ENCODE data around the gene DNMBP. TPM values are rescaled to one million over a fixed set of nuclear protein-coding genes. Genes with fewer than 3 reads are reported as not detected.

DNMBP gene
- total and polyA plus RNA-seq, 2 of the 4 experiments (the other 2 are of a cell fraction) = 10.9 to 13.6 TPM

- H4K5ac ChIP-seq (ENCODE audit: low read depth, low read length) = no peak overlapping the region
- H3K9me3 ChIP-seq (ENCODE audit: control insufficient read depth, insufficient read depth, low read length) = no peaks in the 10 kb centered on the region
- CTCF ChIA-PET = interaction anchor here (1.0 to 2.3 kb wide), 2 partner anchors 30 to 67 kb away, joined by 4 to 13 read pairs; partner anchors contain the start of gene DNMBP
- no peak overlapping the region for H2AK5ac ChIP-seq (ENCODE audit: low read depth, low read length)
- 0 out of 4 replicates have a peak overlapping the region, but pooled peaks of 1 of the 2 experiments have one; percentile 15 for H4K8ac ChIP-seq (ENCODE audit: low read depth in 2 of 2, low read length in 2 of 2)
- no peak overlapping the region for H3K18ac ChIP-seq (ENCODE audit: low read depth, low read length)
- H3K56ac ChIP-seq (ENCODE audit: extremely low read depth, insufficient read depth, low read length) = no peak overlapping the region
- ATAC-seq (ENCODE audit: low read depth) (no peak), DNase-seq (no peak)
- intact Hi-C loops (cut with micrococcal nuclease) = loop anchor here (5.0 kb wide), 1 partner anchor 208 kb away; the partner anchor contains the start of gene ERLIN1
- H3K14ac ChIP-seq (replicated peaks; ENCODE audit: low read depth, low read length) = no peak overlapping the region
- H3K9me1 ChIP-seq (ENCODE audit: insufficient read depth, low read length) = peaks cover 19% of the 10 kb centered on the region
- H3K27me3 ChIP-seq (ENCODE audit: control insufficient read depth, insufficient read depth, low read length) = no peaks in the 10 kb centered on the region
- no peak overlapping the region for H2BK120ac ChIP-seq (ENCODE audit: low read depth, low read length)
- H3K23ac ChIP-seq (ENCODE audit: low read depth, low read length) = no peak overlapping the region
- H4K20me1 ChIP-seq (ENCODE audit: insufficient read depth, low read length) = no peaks in the 10 kb centered on the region
- no peak overlapping the region for H2AFZ ChIP-seq (replicated peaks; ENCODE audit: low read length, poor library complexity)
- no peaks in the 10 kb centered on the region for H3K36me3 ChIP-seq (ENCODE audit: control insufficient read depth, insufficient read depth, low read length)
- no peak overlapping the region for H3K9ac ChIP-seq (ENCODE audit: low read depth, low read length)
- no peak overlapping the region for H3K4me3 ChIP-seq (ENCODE audit: insufficient read depth, low read depth, low read length)
- H3K4ac ChIP-seq (ENCODE audit: low read depth, low read length) = no peak overlapping the region
- no peak overlapping the region for H2BK15ac ChIP-seq (ENCODE audit: low read depth, low read length)
- POLR2A ChIA-PET (ENCODE audit: unreplicated experiment) = no interaction called here
- WGBS, 2 experiments (ENCODE audit: extremely low coverage in 2 of 2, insufficient read length in 1 of 2) = 100% methylated on average over 2 of the region's 5 CpGs; no CpG with 5 or more reads in 1 of the 2 experiments
- no peak overlapping the region for H2BK20ac ChIP-seq (ENCODE audit: low read depth, low read length)
- no peak overlapping the region for H2AK9ac ChIP-seq (replicated peaks; ENCODE audit: low read depth, low read length, poor library complexity)
- no peak overlapping the region for H3K4me2 ChIP-seq (ENCODE audit: low read depth, low read length)
- in situ Hi-C loops (cut with MboI; ENCODE audit: low sequenced_read_pairs) = no loop called here
- H3K79me1 ChIP-seq (ENCODE audit: low read depth in 1 of 2, low read length in 2 of 2) = peaks cover 17 to 70% of the 10 kb centered on the region in 2 experiments
- no peak overlapping the region for H4K91ac ChIP-seq (ENCODE audit: insufficient read depth, low read depth, low read length)
- TF ChIP-seq POLR2A (IDR thresholded peaks at IDR 0.05; ENCODE audit: low read depth, low read length) = no peak
- TF ChIP-seq ELK1 (IDR thresholded peaks at IDR 0.05; ENCODE audit: borderline replicate concordance, low read depth, low read length) = no peak
- TF ChIP-seq BHLHE40 (IDR thresholded peaks at IDR 0.05; ENCODE audit: low read depth, low read length) = no peak
- no peak for TF ChIP-seq RCOR1 (IDR thresholded peaks at IDR 0.05; ENCODE audit: insufficient replicate concordance, low read length)
- no peak for TF ChIP-seq MAZ (IDR thresholded peaks at IDR 0.05; ENCODE audit: borderline replicate concordance, low read depth, low read length)
- no peak for TF ChIP-seq RAD21 (IDR thresholded peaks at IDR 0.05; ENCODE audit: low read length)
- TF ChIP-seq CEBPB (IDR thresholded peaks at IDR 0.05; ENCODE audit: low read depth, low read length) = no peak
- no peak for TF ChIP-seq CHD1 (IDR thresholded peaks at IDR 0.05; ENCODE audit: low read depth, low read length)
- TF ChIP-seq MAFK (IDR thresholded peaks at IDR 0.05; ENCODE audit: low read depth, low read length) = no peak
- TF ChIP-seq FOS (IDR thresholded peaks at IDR 0.05; ENCODE audit: low read depth, low read length) = no peak
- H3K4me1 ChIP-seq (ENCODE audit: control insufficient read depth, insufficient read depth, low read length) = peaks cover 23% of the 10 kb centered on the region
- no peak overlapping the region for H3K27ac ChIP-seq (ENCODE audit: insufficient read depth, low read length)
- no peak overlapping the region for H2BK5ac ChIP-seq (ENCODE audit: low read depth, low read length, poor library complexity, severe bottlenecking)
- BruUV-seq (replicated peaks) = no TSS peak
- dilution Hi-C loops (cut with HindIII; ENCODE audit: low sequenced_read_pairs, unreplicated experiment) = no loop called here
Observed at GRCh38 chr10:99979066-99979685, 30.6 kb downstream of the DNMBP start.
